MCF 10A (cell line): ENCODE data around the gene QKI. TPM values are rescaled to one million over a fixed set of nuclear protein-coding genes. Genes with fewer than 3 reads are reported as not detected.

ENCODE experiments used
- BruUV-seq: library from RNA; stranded (reverse); fragments of 400-500 nt; replicated peaks from 2 replicates; lab custom pipeline; 2021; lab: Mats Ljungman, UMichigan
- CTCF ChIA-PET: fragments of 300-600 bp; sonication (Branson Sonifier 250); formaldehyde crosslinking; extraction: SDS; loops from one replicate; lab custom pipeline; 2021; ENCODE audit warnings: antibody characterized with exemption, inconsistent platforms; lab: Yijun Ruan, JAX
- POLR2A ChIA-PET: fragments of 300-600, 350-650 bp; sonication (Branson Sonifier 250); formaldehyde crosslinking; extraction: SDS; loops from one replicate; lab custom pipeline; 2020; ENCODE audit warnings: antibody characterized with exemption, inconsistent platforms; lab: Yijun Ruan, JAX
- DNase-seq: peaks from one replicate; pipeline ENCODE4 v3.0.0-alpha.2; 2018; ENCODE audit not compliant: unreplicated experiment
- H3K27ac Mint-ChIP-seq: one replicate; pipeline ENCODE4 v1.8.0; 2022; ENCODE audit warnings: mild to moderate bottlenecking, low read depth, mixed read lengths; ENCODE audit not compliant: unreplicated experiment
- H3K27me3 Mint-ChIP-seq: one replicate; pipeline ENCODE4 v1.8.0; 2022; ENCODE audit warnings: mixed read lengths; ENCODE audit not compliant: insufficient read depth, unreplicated experiment
- H3K36me3 Mint-ChIP-seq: one replicate; pipeline ENCODE4 v1.8.0; 2022; ENCODE audit warnings: mild to moderate bottlenecking, moderate library complexity, mixed read lengths; ENCODE audit not compliant: insufficient read depth, unreplicated experiment
- H3K4me1 Mint-ChIP-seq: one replicate; pipeline ENCODE4 v1.8.0; 2022; ENCODE audit warnings: mixed read lengths; ENCODE audit not compliant: insufficient read depth, unreplicated experiment
- H3K4me3 Mint-ChIP-seq: one replicate; pipeline ENCODE4 v1.8.0; 2022; ENCODE audit warnings: mild to moderate bottlenecking, moderate library complexity, mixed read lengths; ENCODE audit not compliant: unreplicated experiment
- H3K9me3 Mint-ChIP-seq: one replicate; pipeline ENCODE4 v1.8.0; 2022; ENCODE audit warnings: mixed read lengths; ENCODE audit not compliant: unreplicated experiment
- intact Hi-C: fragments of 100-400 bp; cut with micrococcal nuclease; formaldehyde crosslinking; loops from 2 replicates; pipeline ENCODE4 v1.14.1; 2022
- total RNA-seq: library from RNA; stranded (reverse); gene quantifications from 2 replicates; pipeline ENCODE4 v1.2.3, GENCODE V29; 2022
- TF ChIP-seq, protein P1 (sequence below): fragments of 200-600 bp; IDR thresholded peaks from one replicate; pipeline ENCODE4 v1.8.0; 2022; ENCODE audit warnings: antibody characterized with exemption, mild to moderate bottlenecking; ENCODE audit not compliant: unreplicated experiment

The QKI gene
- total RNA-seq, 1 experiment from 2014 or later = 272 TPM

- intact Hi-C loops = no loop called here
- H3K4me1 Mint-ChIP-seq = no peaks in the 10 kb centered on the region
- ChIA-PET POLR2A (no interaction called here), CTCF (no interaction called here)
- no peaks in the 10 kb centered on the region for H3K9me3 Mint-ChIP-seq
- H3K27ac Mint-ChIP-seq = no peak overlapping the region
- TF ChIP-seq, protein P1, sequence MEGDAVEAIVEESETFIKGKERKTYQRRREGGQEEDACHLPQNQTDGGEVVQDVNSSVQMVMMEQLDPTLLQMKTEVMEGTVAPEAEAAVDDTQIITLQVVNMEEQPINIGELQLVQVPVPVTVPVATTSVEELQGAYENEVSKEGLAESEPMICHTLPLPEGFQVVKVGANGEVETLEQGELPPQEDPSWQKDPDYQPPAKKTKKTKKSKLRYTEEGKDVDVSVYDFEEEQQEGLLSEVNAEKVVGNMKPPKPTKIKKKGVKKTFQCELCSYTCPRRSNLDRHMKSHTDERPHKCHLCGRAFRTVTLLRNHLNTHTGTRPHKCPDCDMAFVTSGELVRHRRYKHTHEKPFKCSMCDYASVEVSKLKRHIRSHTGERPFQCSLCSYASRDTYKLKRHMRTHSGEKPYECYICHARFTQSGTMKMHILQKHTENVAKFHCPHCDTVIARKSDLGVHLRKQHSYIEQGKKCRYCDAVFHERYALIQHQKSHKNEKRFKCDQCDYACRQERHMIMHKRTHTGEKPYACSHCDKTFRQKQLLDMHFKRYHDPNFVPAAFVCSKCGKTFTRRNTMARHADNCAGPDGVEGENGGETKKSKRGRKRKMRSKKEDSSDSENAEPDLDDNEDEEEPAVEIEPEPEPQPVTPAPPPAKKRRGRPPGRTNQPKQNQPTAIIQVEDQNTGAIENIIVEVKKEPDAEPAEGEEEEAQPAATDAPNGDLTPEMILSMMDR = no peak
- H3K36me3 Mint-ChIP-seq = peaks cover 43% of the 10 kb centered on the region
- H3K4me3 Mint-ChIP-seq = no peak overlapping the region
- DNase-seq = no peak
- BruUV-seq = no TSS peak
- no peaks in the 10 kb centered on the region for H3K27me3 Mint-ChIP-seq
Measured at GRCh38 chr6:163565140-163565539, 150.6 kb downstream of the QKI start.

GRCh38 chr6:163566056-163566455 lies 151.5 kb downstream of the QKI start:
- H3K36me3 Mint-ChIP-seq = peaks cover 53% of the 10 kb centered on the region
- no peak overlapping the region for H3K27ac Mint-ChIP-seq
- H3K4me3 Mint-ChIP-seq = no peak overlapping the region
- BruUV-seq = no TSS peak
- TF ChIP-seq, protein P1 = no peak
- no peaks in the 10 kb centered on the region for H3K27me3 Mint-ChIP-seq
- H3K4me1 Mint-ChIP-seq = no peaks in the 10 kb centered on the region
- CTCF ChIA-PET = interaction anchor here (1.7 kb wide), 1 partner anchor 709 kb away, joined by 3 read pairs; no protein-coding TSS in a partner anchor
- POLR2A ChIA-PET = interaction anchor here (0.6 kb wide), 1 partner anchor 710 kb away, joined by 3 read pairs; no protein-coding TSS in a partner anchor
- no peaks in the 10 kb centered on the region for H3K9me3 Mint-ChIP-seq
- intact Hi-C loops = no loop called here
- DNase-seq = no peak

DNA sequence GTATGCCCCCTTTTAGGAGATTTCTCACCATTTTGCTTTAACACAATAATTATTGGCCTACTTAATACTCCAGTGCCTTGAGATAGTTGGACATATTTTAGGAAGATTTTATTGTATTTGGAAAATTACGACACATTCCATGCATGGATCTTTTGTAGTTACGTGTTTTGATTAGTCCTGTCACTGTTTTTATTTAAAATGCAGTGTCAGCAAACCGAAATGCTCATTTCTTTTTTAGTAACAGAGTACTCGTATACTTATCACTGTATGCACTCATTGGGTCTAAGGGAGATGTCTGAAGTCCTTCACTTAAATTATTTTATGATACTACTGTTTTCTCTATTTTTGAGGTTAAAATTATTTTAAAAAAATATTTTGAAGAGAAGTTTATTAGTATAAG lies 153.8 kb downstream of the QKI start:
- CTCF ChIA-PET = no interaction called here
- BruUV-seq = no TSS peak

DNA sequence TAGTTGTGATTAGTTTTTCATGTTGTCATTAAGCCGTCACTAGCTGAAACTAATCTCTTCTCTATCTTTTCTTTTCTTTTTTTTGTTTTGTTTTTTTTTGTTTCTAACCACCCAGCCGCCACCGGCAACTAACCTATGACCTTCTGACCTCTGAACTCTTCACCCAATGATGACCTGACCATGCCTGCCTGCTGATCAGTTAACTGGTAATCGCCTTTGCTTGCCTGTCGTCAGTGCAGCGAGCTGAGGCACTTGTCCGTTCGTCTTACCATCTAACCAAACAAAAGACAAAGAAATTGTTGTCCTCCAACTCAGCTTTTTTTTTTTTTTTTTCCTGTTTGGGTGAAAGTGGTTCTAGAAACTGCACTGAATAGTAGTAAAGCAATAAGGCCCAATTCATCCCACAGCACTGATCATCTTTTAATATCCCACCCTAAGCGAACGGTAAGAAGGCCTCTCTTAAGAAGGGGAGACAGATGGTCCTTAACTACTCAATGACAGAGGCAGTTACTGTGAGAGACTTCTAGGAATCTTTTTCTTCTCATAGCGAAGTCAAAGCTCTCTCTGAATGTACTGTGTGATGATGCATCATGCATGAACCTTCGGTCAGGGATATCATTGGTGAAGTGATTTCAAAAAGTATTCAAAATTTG lies 156.2 kb downstream of the QKI start:
- Mint-ChIP-seq H3K4me3 (no peak overlapping the region), H3K27ac (peak overlapping the region; percentile 61), H3K27me3 (no peaks in the 10 kb centered on the region), H3K36me3 (peaks cover 44% of the 10 kb centered on the region), H3K4me1 (no peaks in the 10 kb centered on the region), H3K9me3 (no peaks in the 10 kb centered on the region)
- ChIA-PET POLR2A (no interaction called here), CTCF (interaction anchor here (0.6 to 1.0 kb wide), 3 partner anchors 9 to 120 kb away, joined by 3 read pairs; no protein-coding TSS in a partner anchor)
- intact Hi-C loops = no loop called here
- TF ChIP-seq, protein P1 = no peak
- BruUV-seq = no TSS peak
- DNase-seq = no peak

More for the DNA sequence above, 153.8 kb downstream of the QKI start:
- TF ChIP-seq, protein P1 = no peak
- peaks cover 60% of the 10 kb centered on the region for H3K36me3 Mint-ChIP-seq
- H3K4me1 Mint-ChIP-seq = no peaks in the 10 kb centered on the region
- intact Hi-C loops = no loop called here
- POLR2A ChIA-PET = no interaction called here
- no peaks in the 10 kb centered on the region for H3K9me3 Mint-ChIP-seq
- H3K27ac Mint-ChIP-seq = no peak overlapping the region
- H3K4me3 Mint-ChIP-seq = no peak overlapping the region
- no peaks in the 10 kb centered on the region for H3K27me3 Mint-ChIP-seq
- DNase-seq = no peak
